Measurements from ENCODE around the gene TRIP10.
"Not testable (repeated sequence)": the region's sequence is repeated elsewhere in the genome, so short reads cannot be mapped to it uniquely, and the experiment has no call there.

Gene TRIP10

DNA sequence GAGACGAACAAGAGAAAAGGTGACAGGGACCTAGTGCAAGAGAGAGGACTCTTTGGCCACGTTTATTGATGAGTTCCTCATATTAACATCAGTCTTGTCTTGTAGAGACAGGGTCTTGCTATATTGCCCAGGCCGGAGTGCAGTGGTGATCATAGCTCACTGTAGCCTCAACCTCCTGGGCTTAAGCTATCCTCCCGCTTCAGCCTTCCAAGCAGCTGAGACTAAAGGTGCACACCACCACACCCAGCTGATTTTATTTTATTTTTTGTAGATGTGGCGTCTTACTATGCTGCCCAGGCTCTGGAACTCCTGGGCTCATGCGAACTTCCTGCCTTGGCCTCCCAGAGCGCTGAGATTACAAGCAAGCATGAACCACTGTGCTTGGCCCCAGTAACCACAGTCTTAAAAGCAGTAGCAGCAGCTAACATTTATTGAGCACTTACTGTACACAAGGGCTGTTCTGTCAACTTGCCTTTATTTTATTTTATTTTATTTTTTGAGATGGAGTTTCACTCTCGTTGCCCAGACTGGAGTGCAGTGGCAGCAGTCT, 28.8 kb downstream of the TRIP10 start:
- no peak for DNase-seq (ENCODE audit: low spot score)

- DNase-seq (ENCODE audit: low spot score) = peak; percentile 35
Measured at GRCh38 chr19:6769006-6769619, 29.6 kb downstream of the TRIP10 start.

GRCh38 chr19:6771648-6772027, 32.2 kb downstream of the TRIP10 start:
- not testable (repeated sequence) for DNase-seq (ENCODE audit: low spot score)

DNA sequence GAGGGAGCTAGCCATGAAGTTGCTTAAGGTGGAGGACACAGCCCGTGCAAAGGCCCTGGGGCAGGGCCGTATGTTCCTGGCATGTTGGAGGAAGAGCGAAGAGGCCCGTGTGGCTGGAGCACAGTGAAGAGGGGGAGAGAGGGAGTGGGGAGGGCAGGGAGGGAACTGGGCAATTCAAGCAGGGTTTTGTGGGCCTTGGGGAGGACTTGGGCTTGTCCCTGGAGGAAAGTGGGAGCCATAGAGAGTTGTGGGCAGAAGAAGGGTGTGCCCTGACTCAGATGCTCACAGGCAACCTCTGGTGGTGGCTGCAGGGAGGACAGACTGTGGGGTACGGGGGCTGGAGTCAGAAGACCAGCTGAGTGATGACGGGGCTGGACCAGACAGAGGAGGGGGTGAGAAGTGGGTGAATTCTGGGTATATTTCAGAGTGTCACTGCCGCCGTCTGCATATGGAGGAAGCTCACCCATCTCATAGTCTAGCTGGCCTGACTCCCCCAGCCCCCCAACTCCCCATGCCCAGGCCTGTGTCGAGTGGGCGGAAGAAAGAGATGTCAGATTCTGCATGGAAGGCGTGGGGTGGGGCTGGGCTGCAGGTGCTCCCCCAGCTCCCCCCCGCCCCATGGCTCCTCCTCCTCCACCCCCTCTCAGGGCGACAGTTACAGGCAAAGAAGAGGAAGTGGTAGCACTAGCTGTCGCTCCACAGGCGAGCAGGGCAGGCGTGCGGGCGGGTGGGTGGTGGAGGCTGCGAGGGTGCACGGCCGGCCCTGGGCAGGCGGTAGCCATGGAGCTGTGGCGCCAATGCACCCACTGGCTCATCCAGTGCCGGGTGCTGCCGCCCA, 32.8 kb downstream of the TRIP10 start, which contains the start of gene VAV1:
Gene VAV1, plus strand, starts transcription at position 681 of the 838 bp plus-strand sequence. Its CDS starts 100 bp downstream, at position 781.
- no peak for DNase-seq (ENCODE audit: low spot score)

DNA sequence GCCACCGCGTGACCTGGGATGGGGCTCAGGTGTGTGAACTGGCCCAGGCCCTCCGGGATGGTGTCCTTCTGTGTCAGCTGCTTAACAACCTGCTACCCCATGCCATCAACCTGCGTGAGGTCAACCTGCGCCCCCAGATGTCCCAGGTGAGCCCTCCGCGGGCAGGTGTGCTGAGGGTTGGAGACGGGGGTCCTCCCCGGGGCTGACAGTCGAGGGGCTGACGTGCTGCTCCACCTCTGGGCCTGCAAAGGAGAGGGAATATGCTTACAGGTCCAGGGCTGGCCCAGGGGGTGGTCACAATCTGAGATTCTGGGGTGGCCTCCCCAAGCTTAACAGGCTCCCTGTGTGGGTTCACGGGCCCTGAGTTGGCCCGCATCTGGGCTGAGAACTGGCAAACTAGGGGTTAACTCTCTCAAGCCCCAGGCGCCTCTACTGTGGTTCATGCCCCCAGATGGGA, 33.4 kb downstream of the TRIP10 start:
- DNase-seq (ENCODE audit: low spot score) = no peak

- DNase-seq (ENCODE audit: low spot score) = no peak
Measured at GRCh38 chr19:6773323-6773931, 33.9 kb downstream of the TRIP10 start.

DNA sequence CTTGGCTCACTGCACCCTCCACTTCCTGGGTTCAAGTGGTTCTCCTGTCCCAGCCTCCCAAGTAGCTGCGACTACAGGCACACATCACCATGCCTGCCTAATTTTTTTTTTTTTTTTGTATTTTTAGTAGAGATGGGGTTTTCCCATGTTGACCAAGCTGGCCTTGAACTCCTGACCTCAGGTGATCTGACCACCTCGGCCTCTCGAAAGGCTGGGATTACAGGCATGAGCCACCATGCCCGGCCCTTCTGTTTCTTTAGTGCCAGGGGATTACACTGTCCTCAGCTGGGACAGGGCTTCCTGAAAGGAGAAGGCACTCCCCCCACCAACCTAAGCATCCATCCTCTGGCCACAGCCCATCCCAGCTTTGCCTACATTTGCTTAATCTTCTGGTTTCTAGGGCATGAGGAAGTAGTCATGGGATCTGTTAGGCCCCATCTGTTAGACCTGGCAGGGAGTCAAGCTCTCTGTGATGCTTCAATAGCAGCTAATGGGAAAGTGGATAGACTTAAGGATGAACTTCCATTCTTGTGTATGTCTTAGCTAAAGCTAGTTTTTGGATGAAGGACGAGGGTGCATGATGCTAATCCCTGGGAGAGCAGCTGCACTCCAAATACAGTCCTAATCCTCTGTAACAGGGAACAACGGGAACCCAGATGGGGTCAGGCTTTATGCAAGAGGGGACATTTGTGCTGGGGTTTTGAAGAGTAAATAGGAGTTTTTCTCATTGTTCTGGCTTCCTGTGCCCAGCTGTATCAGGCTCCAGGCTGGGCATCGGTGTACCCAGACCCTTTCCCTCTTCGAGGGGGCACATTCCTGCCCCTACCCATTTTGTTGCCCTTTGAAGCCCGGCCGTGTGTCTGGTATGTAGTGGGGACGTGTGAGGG, 35.6 kb downstream of the TRIP10 start:
- no peak for DNase-seq (ENCODE audit: low spot score)

DNA sequence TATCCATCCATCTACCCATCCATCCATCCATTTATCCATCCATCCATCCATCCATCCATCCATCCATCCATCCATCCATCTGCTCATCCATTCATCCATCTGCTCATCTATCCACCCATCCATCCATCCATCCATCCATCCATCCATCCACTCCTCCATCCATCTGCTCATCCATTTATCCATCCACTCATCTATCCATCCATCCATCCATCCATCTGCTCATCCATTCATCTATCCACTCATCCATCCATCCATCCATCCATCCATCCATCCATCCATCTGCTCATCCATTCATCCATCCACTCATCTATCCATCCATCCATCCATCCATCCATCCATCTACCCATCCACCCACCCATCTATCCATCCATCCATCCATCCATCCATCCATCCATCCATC, 36.6 kb downstream of the TRIP10 start:
- DNase-seq (ENCODE audit: low spot score) = not testable (repeated sequence)

GRCh38 chr19:6776999-6777398, 37.5 kb downstream of the TRIP10 start:
- no peak for DNase-seq (ENCODE audit: low spot score)

GRCh38 chr19:6777434-6777833, 38.0 kb downstream of the TRIP10 start:
- DNase-seq (ENCODE audit: low spot score) = no peak

GRCh38 chr19:6778386-6778785, 38.9 kb downstream of the TRIP10 start:
- no peak for DNase-seq (ENCODE audit: low spot score)

GRCh38 chr19:6779206-6779605, 39.7 kb downstream of the TRIP10 start:
- no peak for DNase-seq (ENCODE audit: low spot score)

- DNase-seq (ENCODE audit: low spot score) = no peak
Measured at GRCh38 chr19:6787393-6787792, 47.9 kb downstream of the TRIP10 start.

DNA sequence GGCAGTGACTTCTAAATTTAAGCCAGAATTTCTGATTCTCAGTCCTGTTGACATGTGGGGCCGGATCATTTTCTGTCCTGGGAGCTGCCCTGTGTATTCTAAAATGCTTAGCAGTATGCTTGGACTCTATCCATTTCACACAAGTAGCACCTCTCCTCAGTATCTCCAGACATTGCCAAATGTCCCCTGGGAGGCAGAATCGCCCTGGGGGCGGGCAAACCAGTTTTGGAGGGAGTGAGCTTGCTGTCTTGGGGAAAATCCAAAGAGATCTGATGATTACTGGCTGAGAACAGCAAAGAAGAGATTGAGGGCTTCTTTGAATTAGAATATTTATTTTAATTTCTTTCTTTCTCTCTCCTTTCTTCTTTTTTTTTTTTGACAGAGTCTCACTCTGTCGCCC, 49.4 kb downstream of the TRIP10 start:
- DNase-seq (ENCODE audit: low spot score) = no peak

- DNase-seq (ENCODE audit: low spot score) = no peak
Measured at GRCh38 chr19:6790194-6791128, 51.0 kb downstream of the TRIP10 start.

GRCh38 chr19:6791237-6791636, 51.8 kb downstream of the TRIP10 start:
- DNase-seq (ENCODE audit: low spot score) = no peak

DNA sequence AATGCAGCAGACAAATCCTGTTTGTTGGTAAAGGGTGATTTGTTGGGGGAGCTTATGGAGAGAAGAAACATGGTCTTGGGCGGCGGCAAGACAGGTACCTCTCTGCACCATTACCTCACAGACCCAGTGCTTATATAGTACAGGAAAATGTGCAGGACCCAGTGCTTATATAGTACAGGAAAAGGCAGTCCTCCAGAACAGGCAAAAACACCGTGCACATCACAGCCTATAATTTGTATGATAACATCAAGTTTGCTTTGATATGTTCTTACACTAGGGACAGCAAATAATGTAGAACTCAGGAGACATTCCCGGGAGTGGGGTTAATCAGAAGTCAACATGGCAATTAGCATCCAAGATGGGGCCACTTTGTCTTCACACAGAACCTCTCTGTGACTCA, 53.9 kb downstream of the TRIP10 start:
- DNase-seq (ENCODE audit: low spot score) = no peak

DNA sequence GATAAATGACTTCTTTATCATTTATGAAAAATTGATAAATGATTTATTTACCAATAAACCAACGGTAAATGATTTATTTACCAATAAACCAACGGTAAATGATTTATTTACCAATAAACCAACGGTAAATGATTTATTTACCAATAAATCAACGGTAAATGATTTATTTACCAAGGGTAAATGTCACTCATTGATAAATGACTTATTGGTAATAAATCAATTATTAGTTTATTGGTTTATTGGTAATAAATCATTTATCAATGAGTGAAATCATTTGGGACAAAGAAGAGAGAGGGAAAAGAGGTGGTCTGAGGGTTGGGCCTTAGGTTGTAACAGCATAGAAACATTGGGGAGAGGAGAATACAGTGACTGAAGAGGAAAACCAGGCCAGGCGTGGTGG, 54.5 kb downstream of the TRIP10 start:
- no peak for DNase-seq (ENCODE audit: low spot score)

- no peak for DNase-seq (ENCODE audit: low spot score)
Measured at GRCh38 chr19:6794686-6795431, 55.4 kb downstream of the TRIP10 start.

- no peak for DNase-seq (ENCODE audit: low spot score)
Measured at GRCh38 chr19:6796278-6796677, 56.8 kb downstream of the TRIP10 start.

Data from AG08395 (cell line).